CD14-positive monocyte (primary cell): Measurements from ENCODE around the gene RPS6KA4. TPM values are rescaled to one million over a fixed set of nuclear protein-coding genes. Genes with fewer than 3 reads are reported as not detected.
A peak's percentile ranks its signal among the peaks of the same experiment; 100 is the strongest.

Experiments used
- DNase-seq, 3 donors: peaks; one replicate each; pipeline ENCODE4 v3.0.0-alpha.2; 2011 to 2022
- H2AFZ ChIP-seq: 2 replicates; pipeline ENCODE4 v1.6.0; 2012; ENCODE audit warnings: mild to moderate bottlenecking, low read depth, low read length, inconsistent platforms; ENCODE audit not compliant: insufficient read depth, poor library complexity, severe bottlenecking
- H3K27ac ChIP-seq, 2 donors: 1 replicate in 1 of 2; 2 replicates in 1 of 2; pipeline ENCODE4 v1.5.1; 2012 to 2013; ENCODE audit warnings: low read length in 2 of 2, control low read depth in 1 of 2, inconsistent platforms in 1 of 2, low read depth in 1 of 2, mild to moderate bottlenecking in 1 of 2
- H3K27me3 ChIP-seq, 2 donors: one replicate each; pipeline versions ENCODE4 v1.6.0 to v1.6.1; 2011 to 2013; ENCODE audit warnings: low read length in 2 of 2; ENCODE audit not compliant: control insufficient read depth in 2 of 2, insufficient read depth in 2 of 2
- H3K36me3 ChIP-seq, 2 donors: replicated peaks in 1 of 2; 1 replicate in 1 of 2; 2 replicates in 1 of 2; pipeline versions ENCODE4 v1.5.1 to v1.6.1; 2012 to 2013; ENCODE audit warnings: low read length in 2 of 2, control low read depth in 1 of 2, inconsistent platforms in 1 of 2, mild to moderate bottlenecking in 1 of 2; ENCODE audit not compliant: insufficient read depth in 2 of 2, control insufficient read depth in 1 of 2
- H3K4me1 ChIP-seq, 2 donors: 1 replicate in 1 of 2; 2 replicates in 1 of 2; pipeline versions ENCODE4 v1.5.1 to v1.6.1; 2012 to 2013; ENCODE audit warnings: low read length in 2 of 2, control low read depth in 1 of 2, inconsistent platforms in 1 of 2, mild to moderate bottlenecking in 1 of 2, moderate library complexity in 1 of 2; ENCODE audit not compliant: insufficient read depth in 2 of 2, control insufficient read depth in 1 of 2
- H3K4me2 ChIP-seq: replicated peaks from 2 replicates; pipeline ENCODE3; 2012; ENCODE audit warnings: low read length, moderate library complexity, mild to moderate bottlenecking; ENCODE audit not compliant: poor library complexity, severe bottlenecking; ENCODE audit errors: extremely low read depth
- H3K4me3 ChIP-seq, 3 experiments: fragments of 200-600 bp in 1 of 3; sonication (generic) in 1 of 3; replicated peaks in 1 of 3; 1 replicate in 2 of 3; 2 replicates in 1 of 3; pipeline ENCODE4 v1.5.1; 2011 to 2013; ENCODE audit warnings: low read length in 3 of 3, mild to moderate bottlenecking in 3 of 3, control low read depth in 2 of 3, low read depth in 2 of 3, inconsistent platforms in 1 of 3, moderate library complexity in 1 of 3
- H3K79me2 ChIP-seq: 2 replicates; pipeline ENCODE4 v1.6.0; 2012; ENCODE audit warnings: mild to moderate bottlenecking, control low read depth, inconsistent platforms, low read length, moderate library complexity; ENCODE audit not compliant: insufficient read depth
- H3K9ac ChIP-seq: 2 replicates; pipeline ENCODE4 v1.6.0; 2017; ENCODE audit warnings: low read length, mild to moderate bottlenecking; ENCODE audit not compliant: insufficient read depth, poor library complexity, severe bottlenecking
- H3K9me3 ChIP-seq, 2 donors: replicated peaks in 1 of 2; 1 replicate in 1 of 2; 2 replicates in 1 of 2; pipeline versions ENCODE4 v1.5.1 to v1.6.1; 2012 to 2013; ENCODE audit warnings: low read length in 2 of 2, control low read depth in 1 of 2; ENCODE audit not compliant: control insufficient read depth in 1 of 2, insufficient read depth in 1 of 2
- H4K20me1 ChIP-seq: 2 replicates; pipeline ENCODE4 v1.6.0; 2012; ENCODE audit warnings: mild to moderate bottlenecking, low read length, control low read depth, moderate library complexity; ENCODE audit not compliant: insufficient read depth
- H3K27ac Mint-ChIP-seq, 7 donors: one replicate each; pipeline ENCODE4 v1.8.0; 2020; ENCODE audit warnings: mild to moderate bottlenecking in 7 of 7, mixed read lengths in 7 of 7, moderate library complexity in 6 of 7, inconsistent platforms in 2 of 7
- H3K27me3 Mint-ChIP-seq, 3 donors: one replicate each; pipeline ENCODE4 v1.8.0; 2021 to 2022; ENCODE audit warnings: low read depth in 3 of 3, mild to moderate bottlenecking in 3 of 3, mixed read lengths in 3 of 3, moderate library complexity in 3 of 3, inconsistent platforms in 1 of 3
- H3K36me3 Mint-ChIP-seq, 2 donors: one replicate each; pipeline ENCODE4 v1.8.0; 2020; ENCODE audit warnings: mixed read lengths in 2 of 2, inconsistent platforms in 1 of 2, mild to moderate bottlenecking in 1 of 2
- H3K4me1 Mint-ChIP-seq: one replicate; pipeline ENCODE4 v1.8.0; 2020; ENCODE audit warnings: mild to moderate bottlenecking, mixed read lengths
- H3K4me3 Mint-ChIP-seq, 2 donors: one replicate each; pipeline ENCODE4 v1.8.0; 2020; ENCODE audit warnings: mild to moderate bottlenecking in 2 of 2, mixed read lengths in 2 of 2, moderate library complexity in 1 of 2
- H3K9me3 Mint-ChIP-seq, 7 donors: one replicate each; pipeline ENCODE4 v1.8.0; 2020 to 2022; ENCODE audit warnings: mixed read lengths in 7 of 7, mild to moderate bottlenecking in 6 of 7, moderate library complexity in 6 of 7, inconsistent platforms in 2 of 7
- CTCF ChIP-seq: fragments of 200-600 bp; IDR thresholded peaks from one replicate; pipeline ENCODE4 v1.8.0; 2022; ENCODE audit warnings: antibody characterized with exemption, mild to moderate bottlenecking
- WGBS: methylation state at CpG from one replicate; pipeline ENCODE4 v1.1.5; 2013; ENCODE audit warnings: missing lambda C conversion rate; ENCODE audit not compliant: insufficient coverage; 5-methylcytosine and 5-hydroxymethylcytosine counted together
- intact Hi-C, 2 donors: fragments of 100-400 bp; cut with micrococcal nuclease; formaldehyde crosslinking; loops; one replicate each; pipeline versions ENCODE4 v1.15.0 to v1.15.1; 2023
- polyA plus RNA-seq, 3 donors: library from polyadenylated mRNA; depleted of rRNA in 1 of 3; unstranded in 2 of 3; stranded (reverse) in 1 of 3; fragments of 300-500 nt in 2 of 3; fragments of >200 nt in 1 of 3; fragmentation: Illumina TruSeq in 2 of 3; gene quantifications; 1 replicate in 2 of 3; 2 replicates in 1 of 3; pipeline ENCODE4 v1.2.3, GENCODE V29; 2012 to 2021

The RPS6KA4 gene
- polyA plus RNA-seq, 3 donors = 16.2 to 110 (median 24.5) TPM

GRCh38 chr11:64400102-64400501 is 41.1 kb downstream of the RPS6KA4 start:
- H3K9me3 Mint-ChIP-seq = peaks cover 0 to 4% (median 2%) of the 10 kb centered on the region in 7 donors
- Histone ChIP-seq H3K36me3 (no peaks in the 10 kb centered on the region), H3K27ac (peak overlapping the region in 1 of 2 donors; percentile 70), H3K4me2 (peak overlapping the region; percentile 24), H2AFZ (no peak overlapping the region), H3K4me3 (peak overlapping the region in 1 of 3 experiments; percentile 27), H3K27me3 (no peaks in the 10 kb centered on the region), H3K79me2 (peaks cover 6% of the 10 kb centered on the region), H3K4me1 (peaks cover 59 to 71% of the 10 kb centered on the region in 2 donors), H3K9me3 (no peaks in the 10 kb centered on the region), H4K20me1 (no peaks in the 10 kb centered on the region), H3K9ac (no peak overlapping the region)
- DNase-seq = peak; percentile 60 to 83 (median 78)
- peaks cover 0 to 2% (median 1%) of the 10 kb centered on the region in 3 donors for H3K27me3 Mint-ChIP-seq
- peaks cover 77% of the 10 kb centered on the region for H3K4me1 Mint-ChIP-seq
- no peak for TF ChIP-seq CTCF
- H3K36me3 Mint-ChIP-seq = peaks cover 0 to 2% of the 10 kb centered on the region in 2 donors
- intact Hi-C loops = loop anchor here in 1 of 2 donors (5.0 kb wide), 1 partner anchor 37 kb away; no protein-coding TSS in a partner anchor
- peak overlapping the region in 1 of 2 donors; percentile 49 for H3K4me3 Mint-ChIP-seq
- peak overlapping the region; percentile 41 to 86 (median 79) for H3K27ac Mint-ChIP-seq
- 33% methylated on average over 3 of the region's 6 CpGs for WGBS

GRCh38 chr11:64400667-64401066 is 41.7 kb downstream of the RPS6KA4 start:
- H2AFZ ChIP-seq = no peak overlapping the region
- peaks cover under 1% of the 10 kb centered on the region for H3K79me2 ChIP-seq
- peaks cover 0 to 4% (median 2%) of the 10 kb centered on the region in 7 donors for H3K9me3 Mint-ChIP-seq
- H3K9ac ChIP-seq = no peak overlapping the region
- DNase-seq = no peak
- H3K4me3 Mint-ChIP-seq = no peak overlapping the region
- no peaks in the 10 kb centered on the region for H4K20me1 ChIP-seq
- H3K4me1 ChIP-seq = peaks cover 56 to 68% of the 10 kb centered on the region in 2 donors
- H3K4me2 ChIP-seq = peak overlapping the region; percentile 24
- peaks cover 0 to 2% (median 1%) of the 10 kb centered on the region in 3 donors for H3K27me3 Mint-ChIP-seq
- no peaks in the 10 kb centered on the region for H3K36me3 ChIP-seq
- peaks cover 0 to 2% of the 10 kb centered on the region in 2 donors for H3K36me3 Mint-ChIP-seq
- H3K27ac ChIP-seq = peak overlapping the region in 1 of 2 donors; percentile 70
- H3K4me1 Mint-ChIP-seq = peaks cover 74% of the 10 kb centered on the region
- WGBS = 92% methylated on average over 3 of the region's 3 CpGs
- H3K4me3 ChIP-seq = peak overlapping the region in 1 of 3 experiments; percentile 27
- intact Hi-C loops = loop anchor here in 1 of 2 donors (5.0 kb wide), 1 partner anchor 37 kb away; no protein-coding TSS in a partner anchor
- no peak for TF ChIP-seq CTCF
- H3K27me3 ChIP-seq = no peaks in the 10 kb centered on the region
- peak overlapping the region; percentile 25 to 79 (median 68) for H3K27ac Mint-ChIP-seq
- no peaks in the 10 kb centered on the region for H3K9me3 ChIP-seq
